ENCODE measurements around the gene NCAM2. TPM values are rescaled to one million over a fixed set of nuclear protein-coding genes. Genes with fewer than 3 reads are reported as not detected.

Gene NCAM2
- total RNA-seq, 4 donors from 2014 or later, result 0.96 to 1.6 TPM; not detected in 2

GRCh38 chr21:21103692-21104091 is 105.5 kb downstream of the NCAM2 start:
- WGBS, 2 donors (ENCODE audit: low coverage in 1 of 2), result 55 to 70% methylated on average over 3 of the region's 3 CpGs
- no peaks in the 10 kb centered on the region for H3K4me1 ChIP-seq
- no peak overlapping the region for H3K27ac ChIP-seq
- H3K4me3 ChIP-seq, result no peak overlapping the region
- no peaks in the 10 kb centered on the region for H3K27me3 ChIP-seq
- intact Hi-C loops (cut with DNase I; ENCODE audit: low total_unique reads), result no loop called here
- no peak for DNase-seq
- TF ChIP-seq CTCF (IDR thresholded peaks at IDR 0.05) (no peak), EP300 (IDR thresholded peaks at IDR 0.05; ENCODE audit: low read depth) (no peak), POLR2AphosphoS5 (IDR thresholded peaks at IDR 0.05) (no peak), POLR2A (IDR thresholded peaks at IDR 0.05) (no peak)
- no peaks in the 10 kb centered on the region for H3K9me3 ChIP-seq
- H3K36me3 ChIP-seq, result no peaks in the 10 kb centered on the region
- in situ Hi-C loops (cut with MboI; ENCODE audit: low pct_ligation_motif_present in 1 of 4, low pct_unique_long_range_greater_than_20kb in 1 of 4, low sequenced_read_pairs in 3 of 4), result no loop called here

GRCh38 chr21:21109736-21110135 is 111.5 kb downstream of the NCAM2 start:
- in situ Hi-C loops (cut with MboI; ENCODE audit: low pct_ligation_motif_present in 1 of 4, low pct_unique_long_range_greater_than_20kb in 1 of 4, low sequenced_read_pairs in 3 of 4), result no loop called here
- intact Hi-C loops (cut with DNase I; ENCODE audit: low total_unique reads), result no loop called here

GRCh38 chr21:21111309-21111920 is 113.2 kb downstream of the NCAM2 start:
- in situ Hi-C loops (cut with MboI; ENCODE audit: low pct_ligation_motif_present in 1 of 4, low pct_unique_long_range_greater_than_20kb in 1 of 4, low sequenced_read_pairs in 3 of 4), result no loop called here
- Histone ChIP-seq H3K4me3 (no peak overlapping the region), H3K27ac (no peak overlapping the region), H3K36me3 (no peaks in the 10 kb centered on the region), H3K27me3 (no peaks in the 10 kb centered on the region), H3K4me1 (no peaks in the 10 kb centered on the region), H3K9me3 (no peaks in the 10 kb centered on the region)
- intact Hi-C loops (cut with DNase I; ENCODE audit: low total_unique reads), result no loop called here
- TF ChIP-seq POLR2AphosphoS5 (IDR thresholded peaks at IDR 0.05) (no peak), EP300 (IDR thresholded peaks at IDR 0.05; ENCODE audit: low read depth) (no peak), CTCF (IDR thresholded peaks at IDR 0.05) (no peak), POLR2A (IDR thresholded peaks at IDR 0.05) (no peak)
- WGBS, 2 donors (ENCODE audit: low coverage in 1 of 2), result 62 to 80% methylated on average over 7 to 8 of the region's 8 CpGs
- DNase-seq, result no peak

More at GRCh38 chr21:21109736-21110135, 111.5 kb downstream of the NCAM2 start:
- Histone ChIP-seq H3K27ac (no peak overlapping the region), H3K27me3 (no peaks in the 10 kb centered on the region), H3K4me3 (no peak overlapping the region), H3K9me3 (no peaks in the 10 kb centered on the region), H3K36me3 (no peaks in the 10 kb centered on the region), H3K4me1 (no peaks in the 10 kb centered on the region)
- WGBS, 2 donors (ENCODE audit: low coverage in 1 of 2), result 61 to 65% methylated on average over 4 of the region's 4 CpGs
- no peak for TF ChIP-seq CTCF (IDR thresholded peaks at IDR 0.05)
- TF ChIP-seq POLR2AphosphoS5 (IDR thresholded peaks at IDR 0.05), result no peak
- no peak for TF ChIP-seq POLR2A (IDR thresholded peaks at IDR 0.05)
- TF ChIP-seq EP300 (IDR thresholded peaks at IDR 0.05; ENCODE audit: low read depth), result no peak
- DNase-seq, result no peak

- in situ Hi-C loops (cut with MboI; ENCODE audit: low pct_ligation_motif_present in 1 of 4, low pct_unique_long_range_greater_than_20kb in 1 of 4, low sequenced_read_pairs in 3 of 4), result no loop called here
- Histone ChIP-seq H3K9me3 (no peaks in the 10 kb centered on the region), H3K27ac (no peak overlapping the region), H3K4me1 (no peaks in the 10 kb centered on the region), H3K27me3 (no peaks in the 10 kb centered on the region), H3K36me3 (no peaks in the 10 kb centered on the region), H3K4me3 (no peak overlapping the region)
- intact Hi-C loops (cut with DNase I; ENCODE audit: low total_unique reads), result no loop called here
- TF ChIP-seq POLR2AphosphoS5 (IDR thresholded peaks at IDR 0.05), result no peak
- 75 to 78% methylated on average over 4 of the region's 4 CpGs for WGBS, 2 donors (ENCODE audit: low coverage in 1 of 2)
- no peak for DNase-seq
These were observed 116.3 kb downstream of the NCAM2 start for GRCh38 chr21:21114461-21114860.

GRCh38 chr21:21119091-21119490 is 120.9 kb downstream of the NCAM2 start:
- Histone ChIP-seq H3K27me3 (no peaks in the 10 kb centered on the region), H3K9me3 (no peaks in the 10 kb centered on the region), H3K27ac (no peak overlapping the region), H3K4me3 (no peak overlapping the region), H3K36me3 (no peaks in the 10 kb centered on the region), H3K4me1 (no peaks in the 10 kb centered on the region)
- 85 to 97% methylated on average over 2 of the region's 2 CpGs for WGBS, 2 donors (ENCODE audit: low coverage in 1 of 2)
- no peak for DNase-seq
- in situ Hi-C loops (cut with MboI; ENCODE audit: low pct_ligation_motif_present in 1 of 4, low pct_unique_long_range_greater_than_20kb in 1 of 4, low sequenced_read_pairs in 3 of 4), result no loop called here
- TF ChIP-seq POLR2A (IDR thresholded peaks at IDR 0.05), result no peak
- no peak for TF ChIP-seq POLR2AphosphoS5 (IDR thresholded peaks at IDR 0.05)
- TF ChIP-seq EP300 (IDR thresholded peaks at IDR 0.05; ENCODE audit: low read depth), result no peak
- TF ChIP-seq CTCF (IDR thresholded peaks at IDR 0.05), result no peak
- intact Hi-C loops (cut with DNase I; ENCODE audit: low total_unique reads), result no loop called here
